A673 (cell line): ENCODE results near the gene P2RX3. TPM values are rescaled to one million over a fixed set of nuclear protein-coding genes. Genes with fewer than 3 reads are reported as not detected.
A peak's percentile ranks its signal among the peaks of the same experiment; 100 is the strongest.

Experiments
- BruUV-seq: library from RNA; stranded (reverse); fragments of 400-500 nt; replicated peaks from 2 replicates; lab custom pipeline; 2021; lab: Mats Ljungman, UMichigan
- CTCF ChIA-PET: fragments of 300-600 bp; sonication (Branson Sonifier 250); formaldehyde crosslinking; loops from one replicate; lab custom pipeline; 2022; ENCODE audit warnings: antibody characterized with exemption; lab: Charles Lee
- POLR2A ChIA-PET: fragments of 300-600 bp; sonication (Branson Sonifier 250); formaldehyde crosslinking; loops from one replicate; lab custom pipeline; 2022; ENCODE audit warnings: antibody characterized with exemption; ENCODE audit not compliant: low non-redundant PET; lab: Charles Lee
- DNase-seq: peaks from one replicate; pipeline ENCODE4 v3.0.0-alpha.2; 2015; ENCODE audit warnings: low spot score
- H3K27ac ChIP-seq: fragments of 200-600 bp; sonication (generic); 2 replicates; pipeline ENCODE4 v1.5.1; 2016; ENCODE audit warnings: mixed run types, low read depth, mild to moderate bottlenecking, mixed read lengths, antibody characterized with exemption, low read length; ENCODE audit not compliant: poor library complexity, severe bottlenecking
- H3K27me3 ChIP-seq: fragments of 200-600 bp; sonication (generic); replicated peaks from 2 replicates; pipeline ENCODE4 v1.6.1; 2017; ENCODE audit warnings: mixed run types, low read depth, mild to moderate bottlenecking, mixed read lengths, antibody characterized with exemption, low read length; ENCODE audit not compliant: insufficient read depth, poor library complexity
- H3K36me3 ChIP-seq: fragments of 200-600 bp; sonication (generic); 2 replicates; pipeline ENCODE4 v1.6.1; 2016; ENCODE audit warnings: mixed run types, mild to moderate bottlenecking, mixed read lengths, antibody characterized with exemption, low read length; ENCODE audit not compliant: insufficient read depth, poor library complexity, severe bottlenecking
- H3K4me1 ChIP-seq: fragments of 200-600 bp; sonication (generic); 2 replicates; pipeline ENCODE4 v1.6.1; 2017; ENCODE audit warnings: mixed run types, mild to moderate bottlenecking, mixed read lengths, antibody characterized with exemption, low read length; ENCODE audit not compliant: insufficient read depth, poor library complexity, severe bottlenecking
- H3K4me3 ChIP-seq: fragments of 200-600 bp; sonication (generic); 2 replicates; pipeline ENCODE4 v1.5.1; 2016; ENCODE audit warnings: low read depth, mixed run types, mild to moderate bottlenecking, mixed read lengths, low read length; ENCODE audit not compliant: poor library complexity, severe bottlenecking
- H3K9me3 ChIP-seq: fragments of 200-600 bp; sonication (generic); 2 replicates; pipeline ENCODE4 v1.6.1; 2016; ENCODE audit warnings: mixed run types, low read depth, mild to moderate bottlenecking, mixed read lengths, antibody characterized with exemption, low read length; ENCODE audit not compliant: poor library complexity, severe bottlenecking
- CTCF ChIP-seq: fragments of 300-800, 200-600 bp; sonication (generic); conservative IDR thresholded peaks from 2 replicates; pipeline ENCODE4 v1.5.1; 2017; ENCODE audit warnings: low read depth, mild to moderate bottlenecking, antibody characterized with exemption, low read length, moderate library complexity, mixed read lengths
- EZH2 ChIP-seq: fragments of 200-600 bp; sonication (generic); IDR thresholded peaks from 2 replicates; pipeline ENCODE4 v1.6.1; 2017; ENCODE audit warnings: borderline replicate concordance, low read depth, mild to moderate bottlenecking, mixed read lengths, antibody characterized with exemption, low read length; ENCODE audit not compliant: poor library complexity, severe bottlenecking
- intact Hi-C: fragments of 100-400 bp; cut with micrococcal nuclease; formaldehyde crosslinking; loops from one replicate; pipeline ENCODE4 v1.10.0; 2022; ENCODE audit not compliant: unreplicated experiment
- total RNA-seq: library from RNA; stranded (reverse); gene quantifications from 2 replicates; pipeline ENCODE4 v1.2.3, GENCODE V29; 2021

Gene P2RX3
- total RNA-seq, 1 experiment from 2014 or later, result not detected

GRCh38 chr11:57330029-57330428 is 8.1 kb upstream of the P2RX3 start:
- peaks cover 20% of the 10 kb centered on the region for H3K4me1 ChIP-seq
- no TSS peak for BruUV-seq
- H3K36me3 ChIP-seq, result peaks cover 91% of the 10 kb centered on the region
- DNase-seq, result no peak
- POLR2A ChIA-PET, result no interaction called here
- CTCF ChIA-PET, result no interaction called here
- intact Hi-C loops, result no loop called here
- H3K27ac ChIP-seq, result no peak overlapping the region
- no peak overlapping the region for H3K4me3 ChIP-seq
- H3K9me3 ChIP-seq, result no peaks in the 10 kb centered on the region
- no peaks in the 10 kb centered on the region for H3K27me3 ChIP-seq
- TF ChIP-seq CTCF (no peak), EZH2 (no peak)

- intact Hi-C loops, result no loop called here
- DNase-seq, result no peak
- no TSS peak for BruUV-seq
- H3K27ac ChIP-seq, result no peak overlapping the region
- CTCF ChIA-PET, result no interaction called here
- POLR2A ChIA-PET, result no interaction called here
- H3K27me3 ChIP-seq, result no peaks in the 10 kb centered on the region
- no peak overlapping the region for H3K4me3 ChIP-seq
- H3K9me3 ChIP-seq, result no peaks in the 10 kb centered on the region
- TF ChIP-seq CTCF, result no peak
- TF ChIP-seq EZH2, result no peak
- peaks cover 11% of the 10 kb centered on the region for H3K4me1 ChIP-seq
- peaks cover 79% of the 10 kb centered on the region for H3K36me3 ChIP-seq
Measured at GRCh38 chr11:57331720-57332119, 6.4 kb upstream of the P2RX3 start.

- peaks cover 68% of the 10 kb centered on the region for H3K36me3 ChIP-seq
- no peak for TF ChIP-seq CTCF
- POLR2A ChIA-PET, result no interaction called here
- TSS peak; percentile 48 for BruUV-seq
- H3K9me3 ChIP-seq, result no peaks in the 10 kb centered on the region
- DNase-seq, result no peak
- intact Hi-C loops, result no loop called here
- peak overlapping the region; percentile 14 for H3K27ac ChIP-seq
- peaks cover 11% of the 10 kb centered on the region for H3K4me1 ChIP-seq
- H3K27me3 ChIP-seq, result no peaks in the 10 kb centered on the region
- H3K4me3 ChIP-seq, result no peak overlapping the region
- CTCF ChIA-PET, result no interaction called here
Measured at GRCh38 chr11:57332694-57333440, 5.3 kb upstream of the P2RX3 start.
